ENCODE data around the gene CGNL1. TPM values are rescaled to one million over a fixed set of nuclear protein-coding genes. Genes with fewer than 3 reads are reported as not detected.
A peak's percentile ranks its signal among the peaks of the same experiment; 100 is the strongest.

The CGNL1 gene
- total RNA-seq, 2 donors from 2014 or later: 3.9 to 4.7 TPM

GRCh38 chr15:57589281-57589680 is 213.0 kb downstream of the CGNL1 start:
- H3K9ac ChIP-seq (ENCODE audit: low read depth in 2 of 2, low read length in 2 of 2): no peak overlapping the region
- H3K27me3 ChIP-seq: no peaks in the 10 kb centered on the region
- peaks cover 8% of the 10 kb centered on the region for H3K4me1 ChIP-seq
- DNase-seq: no peak
- TF ChIP-seq CTCF (IDR thresholded peaks at IDR 0.05): no peak
- no peak overlapping the region for H3K4me3 ChIP-seq
- intact Hi-C loops (cut with DNase I): no loop called here
- no peaks in the 10 kb centered on the region for H3K36me3 ChIP-seq
- no peaks in the 10 kb centered on the region for H3K9me3 ChIP-seq
- no peak overlapping the region for H3K27ac ChIP-seq

DNA sequence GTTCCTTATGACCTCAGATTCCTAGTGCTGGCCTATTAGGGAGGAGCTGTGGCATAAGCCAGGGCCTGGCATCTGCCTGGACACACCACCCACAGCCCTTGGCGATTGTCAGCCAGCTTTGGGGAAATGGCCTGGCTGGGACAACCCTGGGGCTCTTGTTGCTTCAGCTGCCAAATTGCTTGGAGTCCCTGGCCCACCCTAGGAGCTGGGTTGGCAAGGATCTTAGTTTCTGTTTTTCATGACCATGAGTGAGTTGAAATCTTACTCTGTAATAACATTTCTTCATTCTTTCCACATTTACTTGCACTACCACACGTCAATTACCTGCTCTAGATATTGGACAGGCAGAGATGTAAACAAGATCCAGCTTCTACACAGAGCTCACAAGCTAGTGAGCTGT is 213.4 kb downstream of the CGNL1 start:
- Histone ChIP-seq H3K4me3 (no peak overlapping the region), H3K4me1 (peaks cover 8% of the 10 kb centered on the region), H3K27me3 (no peaks in the 10 kb centered on the region), H3K36me3 (no peaks in the 10 kb centered on the region), H3K9ac (ENCODE audit: low read depth in 2 of 2, low read length in 2 of 2) (no peak overlapping the region), H3K27ac (no peak overlapping the region), H3K9me3 (no peaks in the 10 kb centered on the region)
- DNase-seq: no peak
- intact Hi-C loops (cut with DNase I): no loop called here
- TF ChIP-seq CTCF (IDR thresholded peaks at IDR 0.05): no peak

- Histone ChIP-seq H3K4me1 (peaks cover 12% of the 10 kb centered on the region), H3K4me3 (peak overlapping the region; percentile 59), H3K9me3 (no peaks in the 10 kb centered on the region), H3K27me3 (no peaks in the 10 kb centered on the region), H3K36me3 (no peaks in the 10 kb centered on the region), H3K27ac (no peak overlapping the region), H3K9ac (ENCODE audit: low read depth in 2 of 2, low read length in 2 of 2) (peak overlapping the region; percentile 66 to 86)
- DNase-seq: no peak
- intact Hi-C loops (cut with DNase I): no loop called here
- no peak for TF ChIP-seq CTCF (IDR thresholded peaks at IDR 0.05)
Observed at GRCh38 chr15:57591237-57591821, 215.0 kb downstream of the CGNL1 start.

- H3K27ac ChIP-seq: no peak within 1 kb of the TSS
- no peak for TF ChIP-seq CTCF (IDR thresholded peaks at IDR 0.05)
- H3K36me3 ChIP-seq: no peaks in the 10 kb centered on the region
- intact Hi-C loops (cut with DNase I): no loop called here
- H3K4me3 ChIP-seq: peak within 1 kb of the TSS; percentile 59
- peak within 1 kb of the TSS; percentile 75 to 86 for H3K9ac ChIP-seq (ENCODE audit: low read depth in 2 of 2, low read length in 2 of 2)
- H3K4me1 ChIP-seq: peaks cover 12% of the 10 kb centered on the region
- DNase-seq: peak; percentile 83
- no peaks in the 10 kb centered on the region for H3K9me3 ChIP-seq
- no peaks in the 10 kb centered on the region for H3K27me3 ChIP-seq
Observed at GRCh38 chr15:57591822-57592367, 215.6 kb downstream of the CGNL1 start, which contains the start of gene MYZAP. MYZAP (plus strand) TSS chr15:57591904; CDS start chr15:57592035, 131 bp downstream.

DNA sequence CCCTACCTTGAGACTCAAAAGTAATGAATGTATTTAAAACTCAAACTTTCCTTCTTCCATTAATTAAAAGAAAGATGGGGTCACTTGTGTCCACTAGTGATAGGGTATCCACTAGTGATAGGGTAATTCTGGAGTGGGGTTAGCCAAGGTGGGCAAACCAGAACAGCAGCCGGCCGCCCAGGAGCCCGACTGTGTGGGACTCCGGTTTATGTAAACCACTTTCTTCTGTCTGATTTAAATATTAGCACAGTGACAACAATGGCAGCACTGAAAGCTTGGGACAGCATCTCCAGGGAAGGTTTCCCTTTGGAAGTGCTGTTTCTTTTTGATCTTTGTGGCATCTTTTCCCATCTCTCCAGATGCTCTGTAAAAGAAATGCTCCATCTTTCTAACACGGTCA is 216.1 kb downstream of the CGNL1 start:
- Histone ChIP-seq H3K9ac (ENCODE audit: low read depth in 2 of 2, low read length in 2 of 2) (peak overlapping the region; percentile 62 to 75), H3K4me3 (peak overlapping the region; percentile 59), H3K4me1 (peaks cover 12% of the 10 kb centered on the region), H3K36me3 (no peaks in the 10 kb centered on the region), H3K9me3 (no peaks in the 10 kb centered on the region), H3K27ac (no peak overlapping the region), H3K27me3 (no peaks in the 10 kb centered on the region)
- DNase-seq: no peak
- intact Hi-C loops (cut with DNase I): no loop called here
- no peak for TF ChIP-seq CTCF (IDR thresholded peaks at IDR 0.05)

Measured in colonic mucosa (tissue), 4 donors.